GM12878 (cell line): ENCODE results near the gene EI24.
"Not testable (repeated sequence)": the region's sequence is repeated elsewhere in the genome, so short reads cannot be mapped to it uniquely, and the experiment has no call there.

Source experiments
- CBFB ChIP-seq: IDR thresholded peaks from 2 replicates; pipeline ENCODE4 v1.6.1; 2016; ENCODE audit warnings: antibody characterized with exemption, low read depth
- CEBPZ ChIP-seq: fragments of 150-350 bp; IDR thresholded peaks from 2 replicates; pipeline ENCODE4 v1.6.1; 2016; ENCODE audit warnings: low read depth, low read length
- CHD2 ChIP-seq: IDR thresholded peaks from 2 replicates; pipeline ENCODE4 v1.6.1; 2011; ENCODE audit warnings: low read depth, low read length, improper control_type of control experiment, borderline replicate concordance
- CTCF ChIP-seq, 3 experiments: IDR thresholded peaks in 2 of 3; conservative IDR thresholded peaks in 1 of 3; 2 replicates each; pipeline ENCODE4 v1.5.1; 2011; ENCODE audit warnings: low read depth in 3 of 3, low read length in 3 of 3, mild to moderate bottlenecking in 3 of 3, control low read depth in 2 of 3, moderate library complexity in 2 of 3, inconsistent platforms in 1 of 3, mixed read lengths in 1 of 3; ENCODE audit not compliant: control insufficient read depth in 2 of 3, insufficient read depth in 1 of 3; ENCODE audit errors: extremely low read depth in 1 of 3
- NKRF ChIP-seq: fragments of 450-650 bp; conservative IDR thresholded peaks from 2 replicates; pipeline ENCODE4 v1.6.1; 2017; ENCODE audit warnings: mild to moderate bottlenecking, moderate library complexity
- RAD51 ChIP-seq: fragments of 450-650 bp; IDR thresholded peaks from 2 replicates; pipeline ENCODE4 v1.6.1; 2016; ENCODE audit warnings: moderate library complexity, mild to moderate bottlenecking, inconsistent platforms
- SMC3 ChIP-seq: IDR thresholded peaks from 2 replicates; pipeline ENCODE4 v1.6.1; 2011; ENCODE audit warnings: low read length, improper control_type of control experiment, borderline replicate concordance
- SP1 ChIP-seq: IDR thresholded peaks from one replicate; pipeline ENCODE4 v1.6.1; 2011; ENCODE audit warnings: low read depth, low read length
- ZNF24 ChIP-seq: fragments of 450-650 bp; IDR thresholded peaks from 2 replicates; pipeline ENCODE4 v1.6.1; 2017; ENCODE audit warnings: antibody characterized with exemption, mild to moderate bottlenecking

GRCh38 chr11:125536834-125537233 is 32.4 kb upstream of the EI24 start:
- TF ChIP-seq CBFB; NKRF; RAD51; CTCF (IDR thresholded peaks at IDR 0.05 in 2 of 3, conservative IDR thresholded peaks at IDR 0.05 in 1 of 3; ENCODE audit: control insufficient read depth in 2 of 3, extremely low read depth in 1 of 3, insufficient read depth in 1 of 3, low read depth in 3 of 3, low read length in 3 of 3); SP1; ZNF24; SMC3; CHD2; CEBPZ: not testable (repeated sequence)
